Measurements from ENCODE around the gene FGFR2.

GRCh38 chr10:121640266-121640665 lies 42.0 kb upstream of the FGFR2 start:
- TF ChIP-seq ZBTB8A (IDR thresholded peaks at IDR 0.05; ENCODE audit: partially characterized antibody) (no peak), KDM1A (IDR thresholded peaks at IDR 0.05) (no peak)
